SK-N-SH treated with all-trans-retinoic acid at 6 μM for 48 hours (cell line): ENCODE measurements around the gene METAP1D.

ENCODE experiments used
- ATAC-seq: fragments of 200-7000 bp; cut with Tn5 transposase; 3 replicates; pipeline ENCODE4 v1.9.1; 2020; ENCODE audit warnings: mild to moderate bottlenecking, moderate library complexity
- ARNTL ChIP-seq: fragments of 450-650 bp; formaldehyde crosslinking; IDR thresholded peaks from 2 replicates; pipeline ENCODE4 v1.5.0; 2020; ENCODE audit warnings: low read depth, mild to moderate bottlenecking, moderate library complexity, borderline replicate concordance
- BACH2 ChIP-seq: fragments of 250-450 bp; sonication (Bioruptor Pico); IDR thresholded peaks from 2 replicates; pipeline ENCODE4 v1.9.0; 2021; ENCODE audit warnings: mild to moderate bottlenecking, borderline replicate concordance
- CSDC2 ChIP-seq: fragments of 250-450 bp; sonication (Bioruptor Pico); IDR thresholded peaks from 2 replicates; pipeline ENCODE4 v1.5.0; 2020; ENCODE audit warnings: mild to moderate bottlenecking, moderate library complexity
- ESRRG ChIP-seq: fragments of 250-450 bp; sonication (Bioruptor Pico); IDR thresholded peaks from 2 replicates; pipeline ENCODE4 v1.6.1; 2021; ENCODE audit warnings: mild to moderate bottlenecking
- ISL1 ChIP-seq: fragments of 250-450 bp; sonication (Bioruptor Pico); IDR thresholded peaks from 2 replicates; pipeline ENCODE4 v2.1.2; 2022; ENCODE audit warnings: mild to moderate bottlenecking, moderate library complexity
- PPARA ChIP-seq: fragments of 250-450 bp; sonication (Bioruptor Pico); IDR thresholded peaks from 2 replicates; pipeline ENCODE4 v1.5.0; 2020; ENCODE audit warnings: mild to moderate bottlenecking, borderline replicate concordance
- SNAI2 ChIP-seq: fragments of 250-450 bp; sonication (Bioruptor Pico); IDR thresholded peaks from 2 replicates; pipeline ENCODE4 v1.5.0; 2020; ENCODE audit warnings: mild to moderate bottlenecking, moderate library complexity
- TOX ChIP-seq: fragments of 250-450 bp; sonication (Bioruptor Pico); IDR thresholded peaks from 2 replicates; pipeline ENCODE4 v1.8.0; 2021; ENCODE audit warnings: mild to moderate bottlenecking, moderate library complexity, borderline replicate concordance
- ZC3H10 ChIP-seq: fragments of 250-450 bp; sonication (Bioruptor Pico); IDR thresholded peaks from 2 replicates; pipeline ENCODE4 v1.5.1; 2021; ENCODE audit warnings: mild to moderate bottlenecking, moderate library complexity
- ZFP3 ChIP-seq: fragments of 250-450 bp; sonication (Bioruptor Pico); IDR thresholded peaks from 2 replicates; pipeline ENCODE4 v1.5.0; 2020; ENCODE audit warnings: mild to moderate bottlenecking, moderate library complexity
- ZFP30 ChIP-seq: fragments of 450-650 bp; formaldehyde crosslinking; IDR thresholded peaks from 2 replicates; pipeline ENCODE4 v1.5.0; 2022; ENCODE audit warnings: mild to moderate bottlenecking, moderate library complexity
- ZNF565 ChIP-seq: fragments of 450-650 bp; formaldehyde crosslinking; conservative IDR thresholded peaks from 2 replicates; pipeline ENCODE4 v1.5.0; 2020; ENCODE audit warnings: low read depth, mild to moderate bottlenecking, moderate library complexity
- ZNF70 ChIP-seq: fragments of 450-650 bp; formaldehyde crosslinking; IDR thresholded peaks from 2 replicates; pipeline ENCODE4 v1.5.0; 2020; ENCODE audit warnings: mild to moderate bottlenecking, moderate library complexity
- ZNF8 ChIP-seq: fragments of 450-650 bp; formaldehyde crosslinking; IDR thresholded peaks from 2 replicates; pipeline ENCODE4 v1.5.0; 2020; ENCODE audit warnings: mild to moderate bottlenecking, moderate library complexity
- TF ChIP-seq, protein P1 (sequence below): fragments of 250-450 bp; sonication (Bioruptor Pico); IDR thresholded peaks from 2 replicates; pipeline ENCODE4 v1.5.0; 2020; ENCODE audit warnings: mild to moderate bottlenecking, moderate library complexity
- TF ChIP-seq, protein P2 (sequence below): fragments of 250-450 bp; sonication (Bioruptor Pico); IDR thresholded peaks from 2 replicates; pipeline ENCODE4 v1.5.1; 2020; ENCODE audit warnings: low read depth, mild to moderate bottlenecking, moderate library complexity
- TF ChIP-seq, protein P3 (sequence below): fragments of 250-450 bp; sonication (Bioruptor Pico); IDR thresholded peaks from 2 replicates; pipeline ENCODE4 v1.5.1; 2021; ENCODE audit warnings: mild to moderate bottlenecking, moderate library complexity
- TF ChIP-seq, protein P4 (sequence below): fragments of 250-450 bp; sonication (Bioruptor Pico); IDR thresholded peaks from 2 replicates; pipeline ENCODE4 v1.8.0; 2020; ENCODE audit warnings: mild to moderate bottlenecking, moderate library complexity, borderline replicate concordance
- TF ChIP-seq, protein P5 (sequence below): fragments of 250-450 bp; sonication (Bioruptor Pico); IDR thresholded peaks from 2 replicates; pipeline ENCODE4 v1.8.0; 2021; ENCODE audit warnings: low read depth, mild to moderate bottlenecking, moderate library complexity, borderline replicate concordance

Gene METAP1D

DNA sequence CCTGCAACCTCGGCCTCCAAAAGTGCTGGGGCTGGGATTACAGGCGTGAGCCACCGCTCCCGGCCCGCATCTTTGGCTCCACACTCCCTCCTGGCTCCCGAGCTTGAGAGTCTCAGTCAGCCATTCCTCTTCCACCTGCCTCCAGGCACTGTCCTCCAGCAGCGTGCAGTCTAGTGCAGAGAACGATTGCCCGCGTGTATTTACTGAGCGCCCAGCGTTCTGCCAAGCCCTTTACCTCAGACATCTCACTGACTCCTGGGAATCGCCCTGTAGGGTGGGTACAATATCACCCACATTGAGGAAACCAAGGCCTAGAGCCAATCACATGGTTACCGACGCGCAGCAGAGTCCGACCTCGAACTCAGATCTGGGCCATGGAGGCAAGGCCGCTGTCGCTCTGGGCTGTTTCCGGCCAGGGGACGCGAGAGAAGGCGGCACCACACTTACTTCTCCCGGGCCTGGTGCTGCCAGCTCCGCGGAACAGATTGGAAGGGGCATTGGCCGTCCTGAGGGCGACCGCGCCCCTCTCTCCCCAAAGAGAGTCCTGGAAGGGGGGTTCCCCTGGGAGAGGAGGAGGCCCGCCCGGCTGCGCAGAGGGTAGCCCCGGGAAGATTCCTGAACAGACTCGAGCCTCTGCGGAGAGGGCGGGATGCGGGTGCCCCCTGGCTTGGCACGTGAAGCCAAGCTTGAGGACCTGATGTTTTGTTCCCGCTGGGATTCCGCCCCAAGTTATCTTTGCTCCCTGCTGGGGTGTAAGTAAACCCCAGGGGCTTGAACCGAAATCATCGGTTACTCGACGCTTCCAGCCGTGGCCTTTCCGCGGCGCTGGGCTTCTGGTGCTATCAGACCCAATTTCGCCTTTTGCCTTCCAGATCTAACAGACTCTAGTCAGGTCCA lies 108.2 kb downstream of the METAP1D start:
- no peak for ATAC-seq
- no peak for TF ChIP-seq BACH2 (CRISPR knock-in tag)
- TF ChIP-seq ARNTL (CRISPR knock-in tag) = no peak
- no peak for TF ChIP-seq ZFP30 (CRISPR knock-in tag)
- TF ChIP-seq TOX (CRISPR knock-in tag) = no peak
- TF ChIP-seq, protein P1, sequence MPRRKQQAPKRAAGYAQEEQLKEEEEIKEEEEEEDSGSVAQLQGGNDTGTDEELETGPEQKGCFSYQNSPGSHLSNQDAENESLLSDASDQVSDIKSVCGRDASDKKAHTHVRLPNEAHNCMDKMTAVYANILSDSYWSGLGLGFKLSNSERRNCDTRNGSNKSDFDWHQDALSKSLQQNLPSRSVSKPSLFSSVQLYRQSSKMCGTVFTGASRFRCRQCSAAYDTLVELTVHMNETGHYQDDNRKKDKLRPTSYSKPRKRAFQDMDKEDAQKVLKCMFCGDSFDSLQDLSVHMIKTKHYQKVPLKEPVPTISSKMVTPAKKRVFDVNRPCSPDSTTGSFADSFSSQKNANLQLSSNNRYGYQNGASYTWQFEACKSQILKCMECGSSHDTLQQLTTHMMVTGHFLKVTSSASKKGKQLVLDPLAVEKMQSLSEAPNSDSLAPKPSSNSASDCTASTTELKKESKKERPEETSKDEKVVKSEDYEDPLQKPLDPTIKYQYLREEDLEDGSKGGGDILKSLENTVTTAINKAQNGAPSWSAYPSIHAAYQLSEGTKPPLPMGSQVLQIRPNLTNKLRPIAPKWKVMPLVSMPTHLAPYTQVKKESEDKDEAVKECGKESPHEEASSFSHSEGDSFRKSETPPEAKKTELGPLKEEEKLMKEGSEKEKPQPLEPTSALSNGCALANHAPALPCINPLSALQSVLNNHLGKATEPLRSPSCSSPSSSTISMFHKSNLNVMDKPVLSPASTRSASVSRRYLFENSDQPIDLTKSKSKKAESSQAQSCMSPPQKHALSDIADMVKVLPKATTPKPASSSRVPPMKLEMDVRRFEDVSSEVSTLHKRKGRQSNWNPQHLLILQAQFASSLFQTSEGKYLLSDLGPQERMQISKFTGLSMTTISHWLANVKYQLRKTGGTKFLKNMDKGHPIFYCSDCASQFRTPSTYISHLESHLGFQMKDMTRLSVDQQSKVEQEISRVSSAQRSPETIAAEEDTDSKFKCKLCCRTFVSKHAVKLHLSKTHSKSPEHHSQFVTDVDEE (CRISPR knock-in tag) = no peak
- TF ChIP-seq ZNF8 (CRISPR knock-in tag) = no peak
- TF ChIP-seq ZFP3 (CRISPR knock-in tag) = no peak
- TF ChIP-seq ZC3H10 = no peak
- TF ChIP-seq CSDC2 (CRISPR knock-in tag) = no peak
- TF ChIP-seq, protein P2, sequence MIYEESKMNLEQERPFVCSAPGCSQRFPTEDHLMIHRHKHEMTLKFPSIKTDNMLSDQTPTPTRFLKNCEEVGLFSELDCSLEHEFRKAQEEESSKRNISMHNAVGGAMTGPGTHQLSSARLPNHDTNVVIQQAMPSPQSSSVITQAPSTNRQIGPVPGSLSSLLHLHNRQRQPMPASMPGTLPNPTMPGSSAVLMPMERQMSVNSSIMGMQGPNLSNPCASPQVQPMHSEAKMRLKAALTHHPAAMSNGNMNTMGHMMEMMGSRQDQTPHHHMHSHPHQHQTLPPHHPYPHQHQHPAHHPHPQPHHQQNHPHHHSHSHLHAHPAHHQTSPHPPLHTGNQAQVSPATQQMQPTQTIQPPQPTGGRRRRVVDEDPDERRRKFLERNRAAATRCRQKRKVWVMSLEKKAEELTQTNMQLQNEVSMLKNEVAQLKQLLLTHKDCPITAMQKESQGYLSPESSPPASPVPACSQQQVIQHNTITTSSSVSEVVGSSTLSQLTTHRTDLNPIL = no peak
- TF ChIP-seq, protein P3, sequence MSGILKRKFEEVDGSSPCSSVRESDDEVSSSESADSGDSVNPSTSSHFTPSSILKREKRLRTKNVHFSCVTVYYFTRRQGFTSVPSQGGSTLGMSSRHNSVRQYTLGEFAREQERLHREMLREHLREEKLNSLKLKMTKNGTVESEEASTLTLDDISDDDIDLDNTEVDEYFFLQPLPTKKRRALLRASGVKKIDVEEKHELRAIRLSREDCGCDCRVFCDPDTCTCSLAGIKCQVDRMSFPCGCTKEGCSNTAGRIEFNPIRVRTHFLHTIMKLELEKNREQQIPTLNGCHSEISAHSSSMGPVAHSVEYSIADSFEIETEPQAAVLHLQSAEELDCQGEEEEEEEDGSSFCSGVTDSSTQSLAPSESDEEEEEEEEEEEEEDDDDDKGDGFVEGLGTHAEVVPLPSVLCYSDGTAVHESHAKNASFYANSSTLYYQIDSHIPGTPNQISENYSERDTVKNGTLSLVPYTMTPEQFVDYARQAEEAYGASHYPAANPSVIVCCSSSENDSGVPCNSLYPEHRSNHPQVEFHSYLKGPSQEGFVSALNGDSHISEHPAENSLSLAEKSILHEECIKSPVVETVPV (CRISPR knock-in tag) = no peak
- no peak for TF ChIP-seq ESRRG
- TF ChIP-seq ZNF70 = no peak
- no peak for TF ChIP-seq SNAI2

DNA sequence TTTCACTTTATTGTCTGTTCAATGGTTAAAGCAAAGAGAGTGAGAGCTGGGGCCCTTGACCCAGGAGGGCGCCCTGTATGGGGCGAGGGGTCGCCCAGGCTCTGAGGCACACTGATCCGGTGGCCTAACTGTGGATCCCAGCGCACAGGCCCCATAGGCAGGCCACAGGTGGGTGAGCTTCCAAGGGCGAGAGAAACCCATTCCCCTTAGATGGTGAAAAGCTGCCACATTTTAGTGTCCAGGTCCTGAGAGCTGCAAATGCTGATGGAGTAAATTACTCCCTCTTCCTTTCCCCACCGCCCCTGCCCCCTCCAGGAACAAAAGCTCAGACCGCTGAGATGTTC lies 108.8 kb downstream of the METAP1D start:
- no peak for ATAC-seq

DNA sequence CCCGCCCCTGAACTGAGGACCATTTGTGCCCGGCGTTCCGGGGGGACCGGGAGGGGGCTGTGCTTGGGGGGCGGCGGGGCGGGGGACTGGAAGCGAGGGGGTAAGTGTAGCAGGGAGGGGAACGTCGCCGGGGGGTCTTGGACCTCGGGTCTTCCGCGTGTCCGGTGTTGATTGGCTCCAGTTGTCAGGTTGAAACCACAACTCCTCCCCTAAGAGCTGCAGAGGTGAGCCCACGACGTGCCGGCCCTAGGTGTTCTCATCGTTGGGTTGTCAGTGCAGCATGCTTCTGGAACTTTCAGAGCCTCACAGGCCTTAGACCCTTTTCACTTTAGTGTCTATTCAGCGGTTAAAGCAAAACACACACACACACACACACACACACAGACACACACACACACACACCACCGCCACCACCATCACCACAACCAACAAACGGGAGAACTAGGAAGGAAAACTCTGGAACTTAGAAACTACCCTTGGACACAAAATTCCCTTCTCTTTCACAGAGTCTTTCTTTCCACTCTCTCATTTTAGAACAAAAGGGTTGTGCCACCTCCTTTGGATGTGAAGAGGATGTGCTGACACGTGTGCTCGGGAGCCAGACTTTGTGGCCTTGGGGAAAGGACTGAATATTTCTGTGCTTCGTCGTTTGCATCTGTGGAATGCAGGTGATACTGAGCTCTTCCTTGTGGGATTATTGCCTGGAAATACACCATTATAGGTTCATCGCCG lies 109.7 kb downstream of the METAP1D start:
- ATAC-seq = no peak
- no peak for TF ChIP-seq ZNF70
- TF ChIP-seq ISL1 (CRISPR knock-in tag) = no peak
- no peak for TF ChIP-seq ZC3H10
- TF ChIP-seq, protein P4, sequence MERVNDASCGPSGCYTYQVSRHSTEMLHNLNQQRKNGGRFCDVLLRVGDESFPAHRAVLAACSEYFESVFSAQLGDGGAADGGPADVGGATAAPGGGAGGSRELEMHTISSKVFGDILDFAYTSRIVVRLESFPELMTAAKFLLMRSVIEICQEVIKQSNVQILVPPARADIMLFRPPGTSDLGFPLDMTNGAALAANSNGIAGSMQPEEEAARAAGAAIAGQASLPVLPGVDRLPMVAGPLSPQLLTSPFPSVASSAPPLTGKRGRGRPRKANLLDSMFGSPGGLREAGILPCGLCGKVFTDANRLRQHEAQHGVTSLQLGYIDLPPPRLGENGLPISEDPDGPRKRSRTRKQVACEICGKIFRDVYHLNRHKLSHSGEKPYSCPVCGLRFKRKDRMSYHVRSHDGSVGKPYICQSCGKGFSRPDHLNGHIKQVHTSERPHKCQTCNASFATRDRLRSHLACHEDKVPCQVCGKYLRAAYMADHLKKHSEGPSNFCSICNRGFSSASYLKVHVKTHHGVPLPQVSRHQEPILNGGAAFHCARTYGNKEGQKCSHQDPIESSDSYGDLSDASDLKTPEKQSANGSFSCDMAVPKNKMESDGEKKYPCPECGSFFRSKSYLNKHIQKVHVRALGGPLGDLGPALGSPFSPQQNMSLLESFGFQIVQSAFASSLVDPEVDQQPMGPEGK (CRISPR knock-in tag) = no peak
- TF ChIP-seq ZNF8 (CRISPR knock-in tag) = no peak
- TF ChIP-seq BACH2 (CRISPR knock-in tag) = no peak
- TF ChIP-seq PPARA (CRISPR knock-in tag) = no peak
- TF ChIP-seq TOX (CRISPR knock-in tag) = no peak

More for the DNA sequence above, 108.8 kb downstream of the METAP1D start:
- no peak for TF ChIP-seq ZNF565
- TF ChIP-seq, protein P3 (CRISPR knock-in tag) = no peak
- no peak for TF ChIP-seq ZC3H10
- no peak for TF ChIP-seq ZFP30 (CRISPR knock-in tag)
- TF ChIP-seq, protein P5, sequence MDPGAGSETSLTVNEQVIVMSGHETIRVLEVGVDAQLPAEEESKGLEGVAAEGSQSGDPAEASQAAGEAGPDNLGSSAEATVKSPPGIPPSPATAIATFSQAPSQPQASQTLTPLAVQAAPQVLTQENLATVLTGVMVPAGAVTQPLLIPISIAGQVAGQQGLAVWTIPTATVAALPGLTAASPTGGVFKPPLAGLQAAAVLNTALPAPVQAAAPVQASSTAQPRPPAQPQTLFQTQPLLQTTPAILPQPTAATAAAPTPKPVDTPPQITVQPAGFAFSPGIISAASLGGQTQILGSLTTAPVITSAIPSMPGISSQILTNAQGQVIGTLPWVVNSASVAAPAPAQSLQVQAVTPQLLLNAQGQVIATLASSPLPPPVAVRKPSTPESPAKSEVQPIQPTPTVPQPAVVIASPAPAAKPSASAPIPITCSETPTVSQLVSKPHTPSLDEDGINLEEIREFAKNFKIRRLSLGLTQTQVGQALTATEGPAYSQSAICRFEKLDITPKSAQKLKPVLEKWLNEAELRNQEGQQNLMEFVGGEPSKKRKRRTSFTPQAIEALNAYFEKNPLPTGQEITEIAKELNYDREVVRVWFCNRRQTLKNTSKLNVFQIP (CRISPR knock-in tag) = no peak
